A549 (cell line): Measurements from ENCODE around the gene TMEM266. TPM values are rescaled to one million over a fixed set of nuclear protein-coding genes. Genes with fewer than 3 reads are reported as not detected.

Source experiments
- ATAC-seq, 2 experiments: fragments of 200-7000 bp in 1 of 2; fragments of >200 bp in 1 of 2; cut with Nextera tagmentation in 1 of 2; cut with Tn5 transposase in 1 of 2; 3 replicates each; pipeline versions ENCODE4 v1.8.0 to v1.9.1; 2018 to 2020; ENCODE audit warnings: mild to moderate bottlenecking in 1 of 2, moderate library complexity in 1 of 2
- CTCF ChIA-PET: fragments of 300-600 bp; sonication (Branson Sonifier 250); formaldehyde crosslinking; extraction: SDS; loops from one replicate; lab custom pipeline; 2021; ENCODE audit warnings: antibody characterized with exemption, inconsistent platforms; lab: Yijun Ruan, JAX
- POLR2A ChIA-PET: fragments of 350-600 bp; formaldehyde crosslinking; extraction: SDS; loops from one replicate; lab custom pipeline; 2021; ENCODE audit warnings: antibody characterized with exemption, inconsistent platforms; lab: Yijun Ruan, JAX
- DNase-seq, 2 experiments: peaks; one replicate each; pipeline versions ENCODE4 v3.0.0 to v3.0.0-alpha.2; 2011 to 2016; ENCODE audit warnings: low read depth in 1 of 2, low spot score in 1 of 2
- FAIRE-seq: peaks from 2 replicates; lab custom pipeline; 2011; peaks lifted over from hg19 to GRCh38; lab: Jason Lieb, UNC
- H3K27ac ChIP-seq, 2 experiments: fragments of >200 bp; sonication (Bioruptor Twin); formaldehyde crosslinking; 3 replicates each; pipeline ENCODE4 v1.5.1; 2016 to 2017
- H3K4me1 ChIP-seq: fragments of >200 bp; sonication (Bioruptor Twin); formaldehyde crosslinking; 3 replicates; pipeline ENCODE4 v1.6.1; 2016
- H3K4me2 ChIP-seq: fragments of >200 bp; sonication (Bioruptor Twin); formaldehyde crosslinking; 3 replicates; pipeline ENCODE4 v1.6.1; 2016
- H3K4me3 ChIP-seq: fragments of >200 bp; sonication (Bioruptor Twin); formaldehyde crosslinking; 3 replicates; pipeline ENCODE4 v1.5.1; 2016
- H3K9me3 ChIP-seq: fragments of >200 bp; sonication (Bioruptor Twin); formaldehyde crosslinking; 3 replicates; pipeline ENCODE4 v1.6.1; 2016
- CBX2 ChIP-seq: fragments of 200-600 bp; sonication (generic); IDR thresholded peaks from 2 replicates; pipeline ENCODE4 v1.6.1; 2016; ENCODE audit warnings: low read depth, mild to moderate bottlenecking, borderline replicate concordance
- CBX8 ChIP-seq: fragments of 200-600 bp; sonication (generic); IDR thresholded peaks from 2 replicates; pipeline ENCODE4 v1.6.1; 2016
- CHD4 ChIP-seq: fragments of 200-600 bp; sonication (generic); IDR thresholded peaks from 2 replicates; pipeline ENCODE4 v1.6.1; 2016; ENCODE audit warnings: antibody characterized with exemption, mild to moderate bottlenecking, borderline replicate concordance
- EHF ChIP-seq: fragments of 250-450 bp; sonication (Bioruptor Pico); IDR thresholded peaks from 2 replicates; pipeline ENCODE4 v1.5.0; 2020; ENCODE audit warnings: mild to moderate bottlenecking
- EHMT2 ChIP-seq: fragments of 200-600 bp; sonication (generic); IDR thresholded peaks from 2 replicates; pipeline ENCODE4 v1.6.1; 2016; ENCODE audit warnings: antibody characterized with exemption, low read depth, mild to moderate bottlenecking, moderate library complexity
- ESRRA ChIP-seq: fragments of 150-350 bp; IDR thresholded peaks from 2 replicates; pipeline ENCODE4 v1.6.1; 2014; ENCODE audit warnings: mild to moderate bottlenecking, low read length, borderline replicate concordance
- FOSB ChIP-seq: fragments of 250-450 bp; sonication (Bioruptor Pico); IDR thresholded peaks from 2 replicates; pipeline ENCODE4 v1.5.0; 2020; ENCODE audit warnings: mild to moderate bottlenecking, moderate library complexity
- FOSL2 ChIP-seq, 2 experiments: fragments of 450-650 bp in 1 of 2; fragments of >200 bp in 1 of 2; sonication (Bioruptor Twin) in 1 of 2; formaldehyde crosslinking; IDR thresholded peaks; 2 replicates each; pipeline versions ENCODE4 v1.5.0 to v1.6.1; 2016 to 2020; ENCODE audit warnings: mild to moderate bottlenecking in 1 of 2, moderate library complexity in 1 of 2
- FOXS1 ChIP-seq: fragments of 250-450 bp; sonication (Bioruptor Pico); IDR thresholded peaks from 2 replicates; pipeline ENCODE4 v1.5.0; 2020; ENCODE audit warnings: mild to moderate bottlenecking, moderate library complexity
- GATA3 ChIP-seq: IDR thresholded peaks from 2 replicates; pipeline ENCODE4 v1.6.1; 2012; ENCODE audit warnings: borderline replicate concordance
- HDAC2 ChIP-seq: fragments of 200-600 bp; sonication (generic); IDR thresholded peaks from 2 replicates; pipeline ENCODE4 v1.6.1; 2016
- HES2 ChIP-seq: fragments of >200 bp; sonication (Bioruptor Twin); formaldehyde crosslinking; IDR thresholded peaks from 2 replicates; pipeline ENCODE4 v1.6.1; 2016
- HEYL ChIP-seq: fragments of 250-450 bp; sonication (Bioruptor Pico); IDR thresholded peaks from 2 replicates; pipeline ENCODE4 v1.8.0; 2021; ENCODE audit warnings: mild to moderate bottlenecking, moderate library complexity
- HOXA7 ChIP-seq: fragments of 250-450 bp; sonication (Bioruptor Pico); IDR thresholded peaks from 2 replicates; pipeline ENCODE4 v1.5.0; 2020; ENCODE audit warnings: mild to moderate bottlenecking, moderate library complexity
- HOXB13 ChIP-seq: fragments of 250-450 bp; sonication (Bioruptor Pico); IDR thresholded peaks from 2 replicates; pipeline ENCODE4 v1.5.0; 2020; ENCODE audit warnings: low read depth, mild to moderate bottlenecking, moderate library complexity
- JUNB ChIP-seq: fragments of >200 bp; sonication (Bioruptor Twin); formaldehyde crosslinking; IDR thresholded peaks from 2 replicates; pipeline ENCODE4 v1.6.1; 2016
- KDM5A ChIP-seq: fragments of 200-600 bp; sonication (generic); IDR thresholded peaks from 2 replicates; pipeline ENCODE4 v1.6.1; 2016; ENCODE audit warnings: antibody characterized with exemption, mild to moderate bottlenecking
- MYC ChIP-seq: IDR thresholded peaks from 2 replicates; pipeline ENCODE4 v1.6.1; 2012; ENCODE audit warnings: mild to moderate bottlenecking, inconsistent platforms, low read length, improper control_type of control experiment, borderline replicate concordance
- POLR2A ChIP-seq: IDR thresholded peaks from 2 replicates; pipeline ENCODE4 v1.6.1; 2012; ENCODE audit warnings: mild to moderate bottlenecking, low read length
- POLR2AphosphoS2 ChIP-seq: conservative IDR thresholded peaks from 2 replicates; pipeline ENCODE4 v1.6.1; 2012; ENCODE audit warnings: low read length, improper control_type of control experiment, inconsistent platforms
- RAD21 ChIP-seq, 2 experiments: fragments of >200 bp in 1 of 2; sonication (Bioruptor Twin) in 1 of 2; formaldehyde crosslinking in 1 of 2; IDR thresholded peaks in 1 of 2; conservative IDR thresholded peaks in 1 of 2; 2 replicates in 1 of 2; 3 replicates in 1 of 2; pipeline ENCODE4 v1.6.1; 2012 to 2018; ENCODE audit warnings: inconsistent platforms in 1 of 2
- RARB ChIP-seq: fragments of 250-450 bp; sonication (Bioruptor Pico); IDR thresholded peaks from 2 replicates; pipeline ENCODE4 v1.8.0; 2021; ENCODE audit warnings: mild to moderate bottlenecking, moderate library complexity
- RCOR1 ChIP-seq: fragments of 150-350 bp; IDR thresholded peaks from 2 replicates; pipeline ENCODE4 v1.6.1; 2014; ENCODE audit warnings: antibody characterized with exemption, low read length, low read depth
- RFX5 ChIP-seq: fragments of 450-650 bp; IDR thresholded peaks from 2 replicates; pipeline ENCODE4 v1.7.1; 2014; ENCODE audit warnings: antibody characterized with exemption, mild to moderate bottlenecking, moderate library complexity
- TP53 ChIP-seq: fragments of 250-450 bp; sonication (Bioruptor Pico); IDR thresholded peaks from 2 replicates; pipeline ENCODE4 v1.5.0; 2021; ENCODE audit warnings: mild to moderate bottlenecking, moderate library complexity
- ZC3H11A ChIP-seq: fragments of 450-650 bp; IDR thresholded peaks from 2 replicates; pipeline ENCODE4 v1.6.1; 2014; ENCODE audit warnings: antibody characterized with exemption, mild to moderate bottlenecking
- ZFP36 ChIP-seq: fragments of 450-650 bp; IDR thresholded peaks from 2 replicates; pipeline ENCODE4 v1.6.1; 2014; ENCODE audit warnings: borderline replicate concordance; ENCODE audit not compliant: partially characterized antibody
- ZNF302 ChIP-seq: fragments of 250-450 bp; sonication (Bioruptor Pico); IDR thresholded peaks from 2 replicates; pipeline ENCODE4 v1.9.0; 2021; ENCODE audit warnings: inconsistent platforms, mild to moderate bottlenecking, moderate library complexity
- ZSCAN20 ChIP-seq: fragments of 250-450 bp; sonication (Bioruptor Pico); IDR thresholded peaks from 2 replicates; pipeline ENCODE4 v1.8.0; 2022; ENCODE audit warnings: mild to moderate bottlenecking, moderate library complexity
- WGBS: methylation state at CpG from one replicate; pipeline ENCODE4 v1.1.6; 2017; ENCODE audit errors: missing lambda C conversion rate; 5-methylcytosine and 5-hydroxymethylcytosine counted together
- polyA plus RNA-seq, 4 experiments: library from polyadenylated mRNA; depleted of rRNA in 3 of 4; stranded (reverse); fragments of >200 nt; fragmentation: RNase III in 1 of 4; extraction: RNeasy Plus Mini Kit Qiagen cat#74134 plus additional on column Dnase treatment in 1 of 4; gene quantifications; 2 replicates in 3 of 4; 3 replicates in 1 of 4; pipeline ENCODE4 v1.2.3, GENCODE V29; 2011 to 2017
- TF ChIP-seq, protein P1 (sequence below): fragments of 250-450 bp; sonication (Bioruptor Pico); IDR thresholded peaks from 2 replicates; pipeline ENCODE4 v1.5.0; 2021; ENCODE audit warnings: mild to moderate bottlenecking, moderate library complexity, borderline replicate concordance
- TF ChIP-seq, protein P2 (sequence below): fragments of >200 bp; sonication (Bioruptor Twin); formaldehyde crosslinking; IDR thresholded peaks from 3 replicates; pipeline ENCODE4 v1.5.1; 2016

Gene TMEM266
- polyA plus RNA-seq, 2 of the 4 experiments (the other 2 are of a cell fraction): 0.06 to 0.08 TPM

GRCh38 chr15:76065245-76065644 is 5.5 kb downstream of the TMEM266 start:
- Histone ChIP-seq H3K27ac (no peak overlapping the region), H3K4me3 (no peak overlapping the region), H3K9me3 (no peaks in the 10 kb centered on the region), H3K4me2 (no peak overlapping the region), H3K4me1 (peaks cover 3% of the 10 kb centered on the region; the same call in 1 of the 3 replicates)
- TF ChIP-seq FOSB (CRISPR knock-in tag) (no peak), MYC (no peak), ZNF302 (no peak), HEYL (CRISPR knock-in tag) (no peak), ZSCAN20 (CRISPR knock-in tag) (no peak), EHMT2 (no peak), FOXS1 (CRISPR knock-in tag) (no peak), TP53 (CRISPR knock-in tag) (no peak), POLR2A (no peak), CBX2 (no peak), RCOR1 (no peak), FOSL2 (IDR thresholded peaks at IDR 0.05) (no peak), FOSL2 (CRISPR knock-in tag; IDR thresholded peaks at IDR 0.05) (no peak), RAD21 (conservative IDR thresholded peaks at IDR 0.05 in 1 of 2, IDR thresholded peaks at IDR 0.05 in 1 of 2) (no peak), JUNB (no peak)
- ChIA-PET CTCF (interaction anchor here (0.6 to 1.8 kb wide), 6 partner anchors 9 to 90 kb away, joined by 3 to 7 read pairs (median 4); no protein-coding TSS in a partner anchor), POLR2A (no interaction called here)
- WGBS: 51% methylated on average over 6 of the region's 6 CpGs
- FAIRE-seq: no peak
- no peak for DNase-seq
- no peak for ATAC-seq

GRCh38 chr15:76065793-76066192 is 6.0 kb downstream of the TMEM266 start:
- ChIA-PET POLR2A (no interaction called here), CTCF (interaction anchor here (1.2 to 1.8 kb wide), 4 partner anchors 7 to 81 kb away, joined by 3 to 7 read pairs (median 5); no protein-coding TSS in a partner anchor)
- no peaks in the 10 kb centered on the region for H3K4me1 ChIP-seq
- H3K27ac ChIP-seq: no peak overlapping the region
- TF ChIP-seq, protein P1, sequence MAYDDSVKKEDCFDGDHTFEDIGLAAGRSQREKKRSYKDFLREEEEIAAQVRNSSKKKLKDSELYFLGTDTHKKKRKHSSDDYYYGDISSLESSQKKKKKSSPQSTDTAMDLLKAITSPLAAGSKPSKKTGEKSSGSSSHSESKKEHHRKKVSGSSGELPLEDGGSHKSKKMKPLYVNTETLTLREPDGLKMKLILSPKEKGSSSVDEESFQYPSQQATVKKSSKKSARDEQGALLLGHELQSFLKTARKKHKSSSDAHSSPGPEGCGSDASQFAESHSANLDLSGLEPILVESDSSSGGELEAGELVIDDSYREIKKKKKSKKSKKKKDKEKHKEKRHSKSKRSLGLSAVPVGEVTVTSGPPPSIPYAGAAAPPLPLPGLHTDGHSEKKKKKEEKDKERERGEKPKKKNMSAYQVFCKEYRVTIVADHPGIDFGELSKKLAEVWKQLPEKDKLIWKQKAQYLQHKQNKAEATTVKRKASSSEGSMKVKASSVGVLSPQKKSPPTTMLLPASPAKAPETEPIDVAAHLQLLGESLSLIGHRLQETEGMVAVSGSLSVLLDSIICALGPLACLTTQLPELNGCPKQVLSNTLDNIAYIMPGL: no peak
- no peak for TF ChIP-seq HOXA7 (CRISPR knock-in tag)
- TF ChIP-seq ZNF302: no peak
- no peak for TF ChIP-seq CHD4
- TF ChIP-seq RARB (CRISPR knock-in tag): no peak
- no peak for TF ChIP-seq HEYL (CRISPR knock-in tag)
- no peak for TF ChIP-seq KDM5A
- no peak for TF ChIP-seq ZC3H11A
- no peak for TF ChIP-seq HDAC2
- TF ChIP-seq CBX8: no peak
- no peak for TF ChIP-seq POLR2AphosphoS2
- no peak for TF ChIP-seq GATA3
- no peak for TF ChIP-seq ZFP36
- no peak for TF ChIP-seq EHF
- TF ChIP-seq HOXB13: no peak
- no peak for TF ChIP-seq ESRRA
- no peak for TF ChIP-seq RFX5
- no peak for TF ChIP-seq HES2
- TF ChIP-seq, protein P2, sequence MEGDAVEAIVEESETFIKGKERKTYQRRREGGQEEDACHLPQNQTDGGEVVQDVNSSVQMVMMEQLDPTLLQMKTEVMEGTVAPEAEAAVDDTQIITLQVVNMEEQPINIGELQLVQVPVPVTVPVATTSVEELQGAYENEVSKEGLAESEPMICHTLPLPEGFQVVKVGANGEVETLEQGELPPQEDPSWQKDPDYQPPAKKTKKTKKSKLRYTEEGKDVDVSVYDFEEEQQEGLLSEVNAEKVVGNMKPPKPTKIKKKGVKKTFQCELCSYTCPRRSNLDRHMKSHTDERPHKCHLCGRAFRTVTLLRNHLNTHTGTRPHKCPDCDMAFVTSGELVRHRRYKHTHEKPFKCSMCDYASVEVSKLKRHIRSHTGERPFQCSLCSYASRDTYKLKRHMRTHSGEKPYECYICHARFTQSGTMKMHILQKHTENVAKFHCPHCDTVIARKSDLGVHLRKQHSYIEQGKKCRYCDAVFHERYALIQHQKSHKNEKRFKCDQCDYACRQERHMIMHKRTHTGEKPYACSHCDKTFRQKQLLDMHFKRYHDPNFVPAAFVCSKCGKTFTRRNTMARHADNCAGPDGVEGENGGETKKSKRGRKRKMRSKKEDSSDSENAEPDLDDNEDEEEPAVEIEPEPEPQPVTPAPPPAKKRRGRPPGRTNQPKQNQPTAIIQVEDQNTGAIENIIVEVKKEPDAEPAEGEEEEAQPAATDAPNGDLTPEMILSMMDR: no peak
- no peak overlapping the region for H3K4me3 ChIP-seq
- no peak overlapping the region for H3K4me2 ChIP-seq
- DNase-seq (no peak), FAIRE-seq (no peak), ATAC-seq (no peak)
- WGBS: 50% methylated on average over 5 of the region's 5 CpGs
- no peaks in the 10 kb centered on the region for H3K9me3 ChIP-seq
